AG09309 (cell line): Measurements from ENCODE around the gene VAMP2.

Source experiments
- DNase-seq: peaks from one replicate; pipeline ENCODE4 v3.0.0-alpha.2; 2010; ENCODE audit warnings: low read depth
- H3K4me3 ChIP-seq: 2 replicates; pipeline ENCODE4 v1.5.1; 2011; ENCODE audit warnings: mild to moderate bottlenecking, low read depth, low read length, moderate library complexity; ENCODE audit not compliant: control insufficient read depth
- CTCF ChIP-seq: IDR thresholded peaks from 2 replicates; pipeline ENCODE4 v1.5.1; 2011; ENCODE audit warnings: mild to moderate bottlenecking, low read depth, low read length, inconsistent platforms; ENCODE audit not compliant: insufficient read depth, control insufficient read depth; ENCODE audit errors: missing control alignments

Gene VAMP2

DNA sequence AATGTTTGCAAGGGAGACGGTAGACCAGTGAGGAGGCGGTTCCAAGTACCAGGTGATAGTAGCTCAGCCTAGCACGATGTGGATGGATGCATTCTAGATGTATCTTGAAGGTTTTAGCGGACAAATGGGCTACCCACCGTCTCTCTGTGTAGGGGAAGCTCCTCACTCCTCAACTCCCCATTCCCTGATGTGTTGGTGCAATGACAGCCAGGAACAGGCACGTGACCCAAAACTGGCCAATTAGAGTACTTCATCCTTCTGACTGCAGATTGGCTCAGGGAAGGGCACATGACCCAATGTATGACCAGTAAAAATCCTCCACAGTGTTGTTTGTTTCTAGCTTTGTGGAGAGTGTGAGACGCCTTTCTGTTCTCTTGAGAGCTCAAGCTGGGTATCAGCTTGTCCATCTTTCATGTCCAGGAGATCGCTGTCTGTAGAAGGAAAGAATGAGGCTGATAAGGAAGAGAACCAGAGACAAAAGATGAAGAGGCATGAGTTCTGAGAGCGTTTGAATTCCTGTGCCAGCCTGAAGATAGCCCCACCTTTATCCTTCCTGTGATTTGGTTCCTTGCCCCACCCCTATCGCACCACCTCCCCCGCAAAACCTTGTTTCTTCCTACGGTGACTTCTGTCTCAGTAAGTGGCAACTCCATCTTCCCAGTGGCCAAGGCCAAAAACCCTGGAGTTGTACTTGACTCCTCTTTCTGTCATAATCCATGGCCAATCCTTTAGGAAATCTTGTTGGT, 29.5 kb upstream of the VAMP2 start:
- peak overlapping the region; percentile 19 for H3K4me3 ChIP-seq
- no peak for DNase-seq
- TF ChIP-seq CTCF, result no peak

DNA sequence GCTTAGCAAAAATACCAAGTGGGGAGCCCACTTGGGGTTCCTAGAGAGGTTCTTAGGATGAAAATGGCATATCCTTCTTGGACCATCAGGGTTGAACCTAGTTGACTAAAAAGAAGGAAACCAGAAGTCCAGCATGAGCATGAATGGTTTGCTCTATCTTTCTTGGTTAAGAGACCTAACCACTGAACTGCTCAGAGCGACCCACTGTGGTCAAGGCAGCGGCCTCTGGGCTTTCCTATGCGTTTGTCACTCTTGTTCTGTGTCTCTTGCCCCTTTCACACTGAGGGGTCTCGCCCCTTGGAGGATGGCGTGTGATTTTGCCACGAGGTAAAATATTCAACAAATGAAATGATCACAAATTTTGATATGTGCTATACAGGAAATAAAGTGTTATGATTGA, 27.8 kb upstream of the VAMP2 start:
- peak overlapping the region; percentile 22; the same call in 1 of the 2 replicates for H3K4me3 ChIP-seq
- DNase-seq, result no peak
- TF ChIP-seq CTCF, result no peak

- H3K4me3 ChIP-seq, result peak within 1 kb of the TSS; percentile 96
- DNase-seq, result peak; percentile 97
- no peak for TF ChIP-seq CTCF
These were observed 27.1 kb upstream of the VAMP2 start, which contains the start of gene BORCS6 for GRCh38 chr17:8189711-8190477. TSS of gene BORCS6 (minus strand) at chr17:8190180. CDS start at chr17:8190140, 40 bp downstream.

DNA sequence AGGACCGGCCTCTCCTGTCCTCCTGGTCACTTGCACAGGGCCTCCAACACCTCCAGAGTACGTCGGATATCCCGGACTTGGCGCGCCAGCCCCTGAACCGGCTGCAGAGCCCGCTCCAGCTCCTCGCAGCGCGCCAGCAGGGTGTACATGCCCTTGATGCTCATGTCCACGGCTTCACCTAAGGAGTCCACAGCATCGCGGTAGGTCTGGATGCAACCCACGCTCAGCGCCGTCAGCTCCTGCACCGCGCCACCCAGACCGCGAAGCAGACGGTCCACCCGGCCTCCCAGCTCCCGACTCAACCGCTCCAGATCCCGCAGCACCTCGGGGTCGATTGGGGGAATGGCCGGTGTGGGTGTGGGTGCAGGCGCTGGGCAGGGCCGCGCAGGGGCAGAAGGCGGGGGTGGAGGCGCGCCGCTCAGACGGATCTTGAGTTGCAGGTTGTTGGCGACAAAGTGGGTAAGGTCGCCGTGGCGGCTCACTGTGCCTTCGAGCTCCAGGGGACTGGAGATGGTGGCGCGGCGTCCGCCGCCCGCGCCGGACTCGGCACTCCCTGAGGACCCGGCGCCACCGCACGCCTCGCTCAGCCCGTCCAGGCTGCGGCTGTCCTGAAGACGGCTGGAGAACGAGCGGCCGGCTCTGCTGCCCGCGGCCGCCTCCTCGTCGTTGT, 26.4 kb upstream of the VAMP2 start:
- peak overlapping the region; percentile 96 for H3K4me3 ChIP-seq
- no peak for DNase-seq
- TF ChIP-seq CTCF, result no peak

DNA sequence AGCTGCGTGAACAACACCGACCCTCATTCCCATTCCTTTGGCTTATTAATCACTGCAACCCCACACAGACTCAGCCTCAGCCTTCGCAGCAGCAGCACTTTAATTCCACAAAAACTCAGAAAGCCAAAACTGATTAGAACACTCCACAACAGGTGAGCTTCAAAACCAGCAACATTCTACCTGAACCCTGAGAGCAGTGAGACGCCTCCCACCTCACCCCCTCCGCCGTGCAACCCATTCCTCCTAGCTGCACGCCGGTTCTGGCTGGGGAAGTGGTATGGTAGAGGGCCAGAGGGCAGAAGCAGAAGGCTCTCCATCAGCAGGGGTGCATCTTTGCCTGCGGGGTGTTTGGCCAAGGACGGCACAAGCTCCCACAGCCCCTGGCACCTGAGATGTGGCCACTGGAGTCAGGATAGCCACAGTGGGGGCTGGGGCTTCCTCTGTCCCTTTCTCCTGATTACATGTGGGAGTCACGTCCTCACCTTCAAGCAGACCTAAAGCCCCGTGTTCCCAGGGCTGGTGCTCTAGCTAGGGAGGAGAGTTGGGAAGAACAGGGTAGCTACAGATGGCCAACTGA, 25.6 kb upstream of the VAMP2 start:
- H3K4me3 ChIP-seq, result peak overlapping the region; percentile 96
- TF ChIP-seq CTCF, result no peak
- no peak for DNase-seq

- peak; percentile 99 for DNase-seq
- H3K4me3 ChIP-seq, result peak overlapping the region; percentile 96
- TF ChIP-seq CTCF, result peak; percentile 12
These were observed 24.9 kb upstream of the VAMP2 start for GRCh38 chr17:8187517-8188262.
